Middle frontal gyrus (tissue), 1 donor: Measurements from ENCODE around the gene INPP5J.

Experiments used
- DNase-seq: peaks from one replicate; pipeline ENCODE4 v3.0.0-alpha.2; 2015; ENCODE audit warnings: low spot score; ENCODE audit errors: extremely low spot score

Gene INPP5J

GRCh38 chr22:31123292-31123602, 481 bp downstream of the INPP5J start:
- DNase-seq = no peak

- DNase-seq = no peak
These were observed 1.5 kb downstream of the INPP5J start for GRCh38 chr22:31124290-31124689.

GRCh38 chr22:31124811-31125465, 2.2 kb downstream of the INPP5J start:
- DNase-seq = no peak

GRCh38 chr22:31125521-31126117, 2.9 kb downstream of the INPP5J start:
- no peak for DNase-seq

- DNase-seq = no peak
These were observed 3.5 kb downstream of the INPP5J start for GRCh38 chr22:31126128-31126868.

GRCh38 chr22:31126869-31127175, 4.1 kb downstream of the INPP5J start:
- DNase-seq = no peak

- DNase-seq = no peak
These were observed 4.5 kb downstream of the INPP5J start for GRCh38 chr22:31127181-31127772.

GRCh38 chr22:31128156-31128555, 5.4 kb downstream of the INPP5J start:
- no peak for DNase-seq

GRCh38 chr22:31130873-31131272, 8.1 kb downstream of the INPP5J start:
- no peak for DNase-seq

- no peak for DNase-seq
These were observed 11.1 kb downstream of the INPP5J start for GRCh38 chr22:31133911-31134310.

GRCh38 chr22:31134688-31135087, 11.9 kb downstream of the INPP5J start:
- no peak for DNase-seq

- DNase-seq = no peak
These were observed 12.9 kb downstream of the INPP5J start for GRCh38 chr22:31135706-31136105.

GRCh38 chr22:31136155-31136554, 13.4 kb downstream of the INPP5J start:
- no peak for DNase-seq

- DNase-seq = no peak
These were observed 13.9 kb downstream of the INPP5J start for GRCh38 chr22:31136711-31137110.

GRCh38 chr22:31137721-31138120, 15.0 kb downstream of the INPP5J start:
- DNase-seq = no peak

GRCh38 chr22:31138126-31138525, 15.4 kb downstream of the INPP5J start:
- no peak for DNase-seq

GRCh38 chr22:31139066-31139465, 16.3 kb downstream of the INPP5J start:
- DNase-seq = no peak

- DNase-seq = no peak
These were observed 17.3 kb downstream of the INPP5J start, which contains the start of gene PLA2G3 for GRCh38 chr22:31139866-31140716. Gene PLA2G3 (minus strand): TSS chr22:31140508. CDS start chr22:31140354, 154 bp downstream.

GRCh38 chr22:31140746-31141145, 18.0 kb downstream of the INPP5J start:
- no peak for DNase-seq

- no peak for DNase-seq
These were observed 18.8 kb downstream of the INPP5J start for GRCh38 chr22:31141551-31141950.

GRCh38 chr22:31142285-31142684, 19.5 kb downstream of the INPP5J start:
- DNase-seq = no peak

- DNase-seq = no peak
These were observed 20.3 kb downstream of the INPP5J start for GRCh38 chr22:31143038-31143437.
